ENCODE results near the gene RAD51B. TPM values are rescaled to one million over a fixed set of nuclear protein-coding genes. Genes with fewer than 3 reads are reported as not detected.
A peak's percentile ranks its signal among the peaks of the same experiment; 100 is the strongest.

Gene RAD51B
- total and polyA plus RNA-seq, 9 donors, result 21.6 to 70.1 (median 35.1) TPM

- no peak for DNase-seq
- Histone ChIP-seq H3K27me3 (no peaks in the 10 kb centered on the region), H3K4me1 (ENCODE audit: insufficient read depth) (peaks cover 33% of the 10 kb centered on the region), H3K9me3 (no peaks in the 10 kb centered on the region), H3K36me3 (no peaks in the 10 kb centered on the region), H3K4me3 (no peak overlapping the region), H3K27ac (peak overlapping the region; percentile 45 to 92)
- WGBS, 3 donors, result 77 to 86% (median 81%) methylated on average over 10 of the region's 10 CpGs
- intact Hi-C loops (cut with DNase I), result loop anchor here in 1 of 4 donors (10.0 kb wide), 1 partner anchor 93 kb away; no protein-coding TSS in a partner anchor
- TF ChIP-seq CTCF (IDR thresholded peaks at IDR 0.05) (no peak), EP300 (IDR thresholded peaks at IDR 0.05) (no peak), POLR2A (IDR thresholded peaks at IDR 0.05) (no peak)
Observed at GRCh38 chr14:68561531-68562007, 742.0 kb downstream of the RAD51B start.

- no peak for DNase-seq
- Histone ChIP-seq H3K36me3 (no peaks in the 10 kb centered on the region), H3K27ac (peak overlapping the region; percentile 50 to 92), H3K4me1 (ENCODE audit: insufficient read depth) (peaks cover 33% of the 10 kb centered on the region), H3K27me3 (no peaks in the 10 kb centered on the region), H3K4me3 (no peak overlapping the region), H3K9me3 (no peaks in the 10 kb centered on the region)
- TF ChIP-seq POLR2A (IDR thresholded peaks at IDR 0.05), result no peak
- TF ChIP-seq EP300 (IDR thresholded peaks at IDR 0.05), result no peak
- intact Hi-C loops (cut with DNase I), result loop anchor here in 1 of 4 donors (10.0 kb wide), 1 partner anchor 92 kb away; no protein-coding TSS in a partner anchor
- 74 to 81% (median 81%) methylated on average over 9 of the region's 9 CpGs for WGBS, 3 donors
Observed at GRCh38 chr14:68562911-68563250, 743.3 kb downstream of the RAD51B start.

GRCh38 chr14:68563251-68564131, 743.9 kb downstream of the RAD51B start:
- DNase-seq, result peak; percentile 73 to 80 (median 77)
- Histone ChIP-seq H3K4me3 (no peak overlapping the region), H3K36me3 (no peaks in the 10 kb centered on the region), H3K27me3 (no peaks in the 10 kb centered on the region), H3K27ac (peak overlapping the region; percentile 50 to 92), H3K4me1 (ENCODE audit: insufficient read depth) (peaks cover 33% of the 10 kb centered on the region), H3K9me3 (no peaks in the 10 kb centered on the region)
- intact Hi-C loops (cut with DNase I), result loop anchor here in 1 of 4 donors (10.0 kb wide), 1 partner anchor 91 kb away; no protein-coding TSS in a partner anchor
- no peak for TF ChIP-seq CTCF (IDR thresholded peaks at IDR 0.05)
- TF ChIP-seq POLR2A (IDR thresholded peaks at IDR 0.05), result no peak
- peak; percentile 38 for TF ChIP-seq EP300 (IDR thresholded peaks at IDR 0.05)
- 6 to 14% (median 10%) methylated on average over 21 of the region's 21 CpGs for WGBS, 3 donors

- peaks cover 33% of the 10 kb centered on the region for H3K4me1 ChIP-seq (ENCODE audit: insufficient read depth)
- DNase-seq, result peak in 4 of 5 donors; percentile 41 to 64 (median 60)
- no peaks in the 10 kb centered on the region for H3K9me3 ChIP-seq
- peak overlapping the region; percentile 50 to 92 for H3K27ac ChIP-seq
- WGBS, 3 donors, result 31 to 44% (median 36%) methylated on average over 18 of the region's 18 CpGs
- H3K27me3 ChIP-seq, result no peaks in the 10 kb centered on the region
- no peak overlapping the region for H3K4me3 ChIP-seq
- TF ChIP-seq CTCF (IDR thresholded peaks at IDR 0.05) (no peak), POLR2A (IDR thresholded peaks at IDR 0.05) (no peak), EP300 (IDR thresholded peaks at IDR 0.05) (no peak)
- no peaks in the 10 kb centered on the region for H3K36me3 ChIP-seq
- intact Hi-C loops (cut with DNase I), result loop anchor here in 1 of 4 donors (10.0 kb wide), 1 partner anchor 90 kb away; no protein-coding TSS in a partner anchor
Observed at GRCh38 chr14:68564191-68564825, 744.7 kb downstream of the RAD51B start.

Measured in ovary (tissue), 9 donors.